Esophagus squamous epithelium (tissue), 5 donors: ENCODE data around the gene ARHGAP28. TPM values are rescaled to one million over a fixed set of nuclear protein-coding genes. Genes with fewer than 3 reads are reported as not detected.
"Not testable (repeated sequence)": the region's sequence is repeated elsewhere in the genome, so short reads cannot be mapped to it uniquely, and the experiment has no call there.

Experiments
- DNase-seq: peaks from one replicate; lab custom pipeline; 2025; lab: John Stamatoyannopoulos, UW
- H3K27ac ChIP-seq, 4 donors: fragments of 200-600 bp; sonication (generic); one replicate each; pipeline ENCODE4 v1.5.1; 2016 to 2019; ENCODE audit warnings: mild to moderate bottlenecking in 1 of 4
- H3K27me3 ChIP-seq, 4 donors: fragments of 200-600 bp; sonication (generic); 1 replicate in 3 of 4; 2 replicates in 1 of 4; pipeline versions ENCODE4 v1.5.1 to v1.6.0; 2017 to 2021; ENCODE audit warnings: antibody characterized with exemption in 1 of 4
- H3K36me3 ChIP-seq, 3 donors: fragments of 200-600 bp; sonication (generic); one replicate each; pipeline ENCODE4 v1.5.1; 2016 to 2019
- H3K4me1 ChIP-seq, 3 donors: fragments of 200-600 bp; sonication (generic); one replicate each; pipeline ENCODE4 v1.5.1; 2017 to 2019
- H3K4me3 ChIP-seq, 4 donors: fragments of 200-600 bp; sonication (generic); 1 replicate in 3 of 4; 2 replicates in 1 of 4; pipeline ENCODE4 v1.5.1; 2016 to 2019; ENCODE audit warnings: mild to moderate bottlenecking in 2 of 4, moderate library complexity in 1 of 4
- H3K9me3 ChIP-seq, 3 donors: fragments of 200-600 bp; sonication (generic); one replicate each; pipeline ENCODE4 v1.5.1; 2016 to 2019
- POLR2A ChIP-seq, 4 donors: fragments of 450-650 bp; IDR thresholded peaks; one replicate each; pipeline ENCODE4 v1.6.1; 2017; ENCODE audit warnings: antibody characterized with exemption in 4 of 4, mild to moderate bottlenecking in 4 of 4, moderate library complexity in 3 of 4
- WGBS, 2 donors: methylation state at CpG; one replicate each; pipeline ENCODE4 v1.1.5; 2018; 5-methylcytosine and 5-hydroxymethylcytosine counted together
- intact Hi-C: fragments of 100-400 bp; cut with DNase I; formaldehyde crosslinking; loops from one replicate; pipeline ENCODE4 v1.15.0; 2022
- total RNA-seq, 4 donors: library from RNA; depleted of rRNA; stranded (reverse); fragments of >200 nt; gene quantifications; one replicate each; pipeline ENCODE4 v1.1.0, GENCODE V29; 2016
- TF ChIP-seq, protein P1 (sequence below), 6 experiments: fragments of 450-650 bp in 4 of 6; fragments of 200-600 bp in 2 of 6; sonication (generic) in 2 of 6; IDR thresholded peaks; one replicate each; pipeline ENCODE4 v1.5.1; 2016 to 2019; ENCODE audit warnings: antibody characterized with exemption in 6 of 6, mild to moderate bottlenecking in 4 of 6, moderate library complexity in 4 of 6
- donor health status: DM: yes; HTN: yes; CAD: no.

The ARHGAP28 gene
- total RNA-seq, 4 donors from 2014 or later, result 1.2 to 4.8 (median 3.4) TPM

DNA sequence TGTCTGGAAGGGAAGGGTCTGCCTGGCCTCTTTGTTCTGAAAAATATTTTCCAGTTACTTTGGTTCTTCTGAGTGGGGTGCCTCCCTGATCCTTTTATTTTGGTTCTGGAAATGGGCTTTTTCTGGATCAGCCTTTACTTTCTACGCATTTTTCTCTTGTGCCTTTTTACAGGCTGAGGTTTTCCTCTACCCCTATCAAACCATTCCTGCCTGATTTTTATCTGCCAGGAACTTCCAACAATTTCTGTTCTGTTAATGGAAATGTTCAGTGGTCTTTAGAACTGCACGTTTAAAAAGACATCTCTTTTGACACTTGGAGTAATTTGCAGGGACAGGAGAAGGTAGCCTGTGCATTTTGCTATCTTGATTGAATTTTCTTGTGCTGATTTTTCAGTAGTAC lies 113.8 kb downstream of the ARHGAP28 start:
- H3K27me3 ChIP-seq, result no peaks in the 10 kb centered on the region
- H3K27ac ChIP-seq, result no peak overlapping the region
- H3K4me1 ChIP-seq, result no peaks in the 10 kb centered on the region
- TF ChIP-seq POLR2A (IDR thresholded peaks at IDR 0.05), result no peak
- TF ChIP-seq, protein P1, sequence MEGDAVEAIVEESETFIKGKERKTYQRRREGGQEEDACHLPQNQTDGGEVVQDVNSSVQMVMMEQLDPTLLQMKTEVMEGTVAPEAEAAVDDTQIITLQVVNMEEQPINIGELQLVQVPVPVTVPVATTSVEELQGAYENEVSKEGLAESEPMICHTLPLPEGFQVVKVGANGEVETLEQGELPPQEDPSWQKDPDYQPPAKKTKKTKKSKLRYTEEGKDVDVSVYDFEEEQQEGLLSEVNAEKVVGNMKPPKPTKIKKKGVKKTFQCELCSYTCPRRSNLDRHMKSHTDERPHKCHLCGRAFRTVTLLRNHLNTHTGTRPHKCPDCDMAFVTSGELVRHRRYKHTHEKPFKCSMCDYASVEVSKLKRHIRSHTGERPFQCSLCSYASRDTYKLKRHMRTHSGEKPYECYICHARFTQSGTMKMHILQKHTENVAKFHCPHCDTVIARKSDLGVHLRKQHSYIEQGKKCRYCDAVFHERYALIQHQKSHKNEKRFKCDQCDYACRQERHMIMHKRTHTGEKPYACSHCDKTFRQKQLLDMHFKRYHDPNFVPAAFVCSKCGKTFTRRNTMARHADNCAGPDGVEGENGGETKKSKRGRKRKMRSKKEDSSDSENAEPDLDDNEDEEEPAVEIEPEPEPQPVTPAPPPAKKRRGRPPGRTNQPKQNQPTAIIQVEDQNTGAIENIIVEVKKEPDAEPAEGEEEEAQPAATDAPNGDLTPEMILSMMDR (IDR thresholded peaks at IDR 0.05), result no peak
- no peak overlapping the region for H3K4me3 ChIP-seq
- WGBS, 2 donors, result 64 to 79% methylated on average over 2 of the region's 2 CpGs
- H3K9me3 ChIP-seq, result no peaks in the 10 kb centered on the region
- H3K36me3 ChIP-seq, result no peaks in the 10 kb centered on the region
- DNase-seq, result no peak
- intact Hi-C loops, result no loop called here

DNA sequence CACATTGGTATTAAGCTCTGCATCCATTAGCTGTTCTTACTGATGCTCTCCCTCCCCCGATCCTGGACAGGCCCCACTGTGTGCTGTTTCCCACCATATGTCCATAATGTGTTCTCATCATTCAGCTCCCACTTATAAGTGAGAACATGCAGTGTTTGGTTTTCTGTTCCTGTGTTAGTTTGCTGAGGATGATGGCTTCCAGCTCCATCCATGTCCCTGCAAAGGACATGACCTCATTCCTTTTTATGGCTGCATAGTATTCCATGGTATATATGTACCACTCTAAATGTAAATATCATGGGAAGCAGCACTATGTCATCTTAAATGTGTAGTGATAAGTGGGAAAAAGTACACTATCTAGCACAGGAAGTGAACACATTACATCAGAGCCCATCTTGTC lies 116.0 kb downstream of the ARHGAP28 start:
- H3K27me3 ChIP-seq, H3K4me3 ChIP-seq, H3K4me1 ChIP-seq, H3K27ac ChIP-seq, intact Hi-C loops, H3K9me3 ChIP-seq, DNase-seq, H3K36me3 ChIP-seq: not testable (repeated sequence)
- WGBS, 2 donors, result 88 to 94% methylated on average over 1 of the region's 1 CpG

- H3K27me3 ChIP-seq, result no peaks in the 10 kb centered on the region
- 86 to 100% methylated on average over 1 of the region's 1 CpG for WGBS, 2 donors
- no peak for TF ChIP-seq POLR2A (IDR thresholded peaks at IDR 0.05)
- TF ChIP-seq, protein P1 (IDR thresholded peaks at IDR 0.05), result no peak
- H3K27ac ChIP-seq, result no peak overlapping the region
- no peaks in the 10 kb centered on the region for H3K4me1 ChIP-seq
- intact Hi-C loops, result no loop called here
- no peaks in the 10 kb centered on the region for H3K9me3 ChIP-seq
- H3K4me3 ChIP-seq, result no peak overlapping the region
- no peak for DNase-seq
- peaks cover 0 to 24% (median 0%) of the 10 kb centered on the region in 3 donors for H3K36me3 ChIP-seq
Observed at GRCh38 chr18:6850396-6850795, 120.9 kb downstream of the ARHGAP28 start.

GRCh38 chr18:6851480-6851879 lies 122.0 kb downstream of the ARHGAP28 start:
- DNase-seq, result no peak
- H3K4me1 ChIP-seq, result no peaks in the 10 kb centered on the region
- peaks cover 0 to 24% (median 0%) of the 10 kb centered on the region in 3 donors for H3K36me3 ChIP-seq
- no peak overlapping the region for H3K4me3 ChIP-seq
- H3K27me3 ChIP-seq, result no peaks in the 10 kb centered on the region
- no peak overlapping the region for H3K27ac ChIP-seq
- TF ChIP-seq, protein P1 (IDR thresholded peaks at IDR 0.05), result no peak
- no peak for TF ChIP-seq POLR2A (IDR thresholded peaks at IDR 0.05)
- H3K9me3 ChIP-seq, result no peaks in the 10 kb centered on the region
- 92 to 96% methylated on average over 2 of the region's 2 CpGs for WGBS, 2 donors
- intact Hi-C loops, result no loop called here

DNA sequence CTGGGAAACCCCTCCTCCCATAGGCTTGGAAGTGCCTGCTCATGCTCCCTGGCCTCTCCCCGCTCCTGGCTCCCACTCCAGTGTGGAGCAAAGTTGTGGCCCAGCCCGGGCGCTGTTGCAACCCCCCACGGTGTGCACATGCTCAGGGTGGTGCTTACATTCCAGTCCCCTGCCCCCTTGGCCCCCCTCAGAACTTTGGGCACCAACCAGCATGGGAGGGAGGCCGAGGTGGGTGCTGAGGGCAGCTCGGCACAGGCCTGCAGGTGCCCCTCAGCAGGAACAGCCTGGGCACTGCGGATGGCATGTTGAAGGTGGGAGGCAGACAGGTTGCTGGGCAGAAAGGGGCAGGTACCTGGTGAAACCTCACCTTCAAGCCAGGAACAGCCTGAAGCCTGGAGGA lies 125.3 kb downstream of the ARHGAP28 start:
- Histone ChIP-seq H3K4me1 (no peaks in the 10 kb centered on the region), H3K36me3 (peaks cover 0 to 24% (median 0%) of the 10 kb centered on the region in 3 donors), H3K27ac (no peak overlapping the region), H3K4me3 (no peak overlapping the region), H3K9me3 (no peaks in the 10 kb centered on the region), H3K27me3 (no peaks in the 10 kb centered on the region)
- TF ChIP-seq POLR2A (IDR thresholded peaks at IDR 0.05), result no peak
- TF ChIP-seq, protein P1 (IDR thresholded peaks at IDR 0.05), result no peak
- whole genome bisulfite sequencing, 2 donors, result 96 to 100% methylated on average over 2 to 4 of the region's 7 CpGs
- intact Hi-C loops, result no loop called here
- no peak for DNase-seq

GRCh38 chr18:6855767-6856166 lies 126.3 kb downstream of the ARHGAP28 start:
- no peak overlapping the region for H3K27ac ChIP-seq
- TF ChIP-seq, protein P1 (IDR thresholded peaks at IDR 0.05), result no peak
- no peak for TF ChIP-seq POLR2A (IDR thresholded peaks at IDR 0.05)
- no peaks in the 10 kb centered on the region for H3K27me3 ChIP-seq
- H3K4me3 ChIP-seq, result no peak overlapping the region
- whole genome bisulfite sequencing, 2 donors, result 81 to 82% methylated on average over 6 to 7 of the region's 12 CpGs
- DNase-seq, result no peak
- intact Hi-C loops, result no loop called here
- H3K9me3 ChIP-seq, result no peaks in the 10 kb centered on the region
- H3K36me3 ChIP-seq, result peaks cover 0 to 24% (median 0%) of the 10 kb centered on the region in 3 donors
- H3K4me1 ChIP-seq, result no peaks in the 10 kb centered on the region
